ENCODE results near the gene C18orf54. TPM values are rescaled to one million over a fixed set of nuclear protein-coding genes. Genes with fewer than 3 reads are reported as not detected.
A peak's percentile ranks its signal among the peaks of the same experiment; 100 is the strongest.

The C18orf54 gene
- total RNA-seq, 8 experiments from 2014 or later: 0.92 to 6.2 (median 2.9) TPM

GRCh38 chr18:54390838-54391237 is 33.1 kb downstream of the C18orf54 start:
- H3K27ac ChIP-seq: no peak overlapping the region
- H3K4me3 ChIP-seq: no peak overlapping the region
- peaks cover 0 to 4% of the 10 kb centered on the region in 2 donors for H3K4me1 ChIP-seq (replicated peaks in 1 of 2)
- WGBS, 10 experiments: 71 to 95% (median 80%) methylated on average over 1 to 3 of the region's 3 CpGs
- ATAC-seq (replicated peaks in 6 of 8): no peak
- in situ Hi-C loops (cut with MboI; ENCODE audit: low pct_unique_long_range_greater_than_20kb in 2 of 9, low sequenced_read_pairs in 9 of 9, unreplicated experiment in 9 of 9): no loop called here

GRCh38 chr18:54392543-54393023 is 34.9 kb downstream of the C18orf54 start:
- WGBS, 10 experiments: 0 to 100% (median 17%) methylated on average over 1 to 3 of the region's 3 CpGs; no CpG with 5 or more reads in 1 of the 10 experiments
- peaks cover 0 to 4% of the 10 kb centered on the region in 2 donors for H3K4me1 ChIP-seq (replicated peaks in 1 of 2)
- in situ Hi-C loops (cut with MboI; ENCODE audit: low pct_unique_long_range_greater_than_20kb in 2 of 9, low sequenced_read_pairs in 9 of 9, unreplicated experiment in 9 of 9): no loop called here
- ATAC-seq (replicated peaks in 6 of 8): peak; percentile 47 to 91 (median 78)
- H3K4me3 ChIP-seq: no peak overlapping the region
- H3K27ac ChIP-seq: no peak overlapping the region

- WGBS, 10 experiments: 43 to 100% (median 63%) methylated on average over 1 of the region's 1 CpG; no CpG with 5 or more reads in 5 of the 10 experiments
- no peak overlapping the region for H3K27ac ChIP-seq
- in situ Hi-C loops (cut with MboI; ENCODE audit: low pct_unique_long_range_greater_than_20kb in 2 of 9, low sequenced_read_pairs in 9 of 9, unreplicated experiment in 9 of 9): no loop called here
- H3K4me3 ChIP-seq: no peak overlapping the region
- ATAC-seq (replicated peaks in 6 of 8): no peak
- peaks cover 0 to 4% of the 10 kb centered on the region in 2 donors for H3K4me1 ChIP-seq (replicated peaks in 1 of 2)
Measured at GRCh38 chr18:54393648-54394294, 36.1 kb downstream of the C18orf54 start.

- 0 to 100% (median 78%) methylated on average over 1 of the region's 1 CpG; no CpG with 5 or more reads in 1 of the 10 experiments for WGBS, 10 experiments
- Histone ChIP-seq H3K4me1 (replicated peaks in 1 of 2) (peaks cover 0 to 4% of the 10 kb centered on the region in 2 donors), H3K4me3 (no peak overlapping the region), H3K27ac (no peak overlapping the region)
- ATAC-seq (replicated peaks in 6 of 8): no peak
- in situ Hi-C loops (cut with MboI; ENCODE audit: low pct_unique_long_range_greater_than_20kb in 2 of 9, low sequenced_read_pairs in 9 of 9, unreplicated experiment in 9 of 9): no loop called here
Measured at GRCh38 chr18:54396760-54397159, 39.1 kb downstream of the C18orf54 start.

GRCh38 chr18:54405290-54405689 is 47.6 kb downstream of the C18orf54 start:
- Histone ChIP-seq H3K27ac (no peak overlapping the region), H3K4me1 (replicated peaks in 1 of 2) (no peaks in the 10 kb centered on the region), H3K4me3 (no peak overlapping the region)
- in situ Hi-C loops (cut with MboI; ENCODE audit: low pct_unique_long_range_greater_than_20kb in 2 of 9, low sequenced_read_pairs in 9 of 9, unreplicated experiment in 9 of 9): loop anchor here in 1 of 9 experiments (25.0 kb wide), 1 partner anchor 582 kb away; no protein-coding TSS in a partner anchor
- no peak for ATAC-seq (replicated peaks in 6 of 8)

GRCh38 chr18:54411781-54412180 is 54.1 kb downstream of the C18orf54 start:
- no peak for ATAC-seq (replicated peaks in 6 of 8)
- no peak overlapping the region for H3K27ac ChIP-seq
- in situ Hi-C loops (cut with MboI; ENCODE audit: low pct_unique_long_range_greater_than_20kb in 2 of 9, low sequenced_read_pairs in 9 of 9, unreplicated experiment in 9 of 9): loop anchor here in 1 of 9 experiments (25.0 kb wide), 1 partner anchor 576 kb away; no protein-coding TSS in a partner anchor
- 0 to 91% (median 60%) methylated on average over 1 of the region's 1 CpG; no CpG with 5 or more reads in 3 of the 10 experiments for WGBS, 10 experiments
- H3K4me3 ChIP-seq: no peak overlapping the region
- no peaks in the 10 kb centered on the region for H3K4me1 ChIP-seq (replicated peaks in 1 of 2)

- ATAC-seq (replicated peaks in 6 of 8): no peak
- no peak overlapping the region for H3K4me3 ChIP-seq
- no peaks in the 10 kb centered on the region for H3K4me1 ChIP-seq (replicated peaks in 1 of 2)
- in situ Hi-C loops (cut with MboI; ENCODE audit: low pct_unique_long_range_greater_than_20kb in 2 of 9, low sequenced_read_pairs in 9 of 9, unreplicated experiment in 9 of 9): loop anchor here in 1 of 9 experiments (25.0 kb wide), 1 partner anchor 572 kb away; no protein-coding TSS in a partner anchor
- WGBS, 10 experiments: 54 to 100% (median 93%) methylated on average over 1 to 2 of the region's 2 CpGs; no CpG with 5 or more reads in 1 of the 10 experiments
- H3K27ac ChIP-seq: no peak overlapping the region
Measured at GRCh38 chr18:54415086-54415485, 57.4 kb downstream of the C18orf54 start.

GRCh38 chr18:54416436-54416835 is 58.7 kb downstream of the C18orf54 start:
- H3K4me3 ChIP-seq: no peak overlapping the region
- ATAC-seq (replicated peaks in 6 of 8): peak in 2 of 8 experiments; percentile 43 to 73
- H3K27ac ChIP-seq: no peak overlapping the region
- in situ Hi-C loops (cut with MboI; ENCODE audit: low pct_unique_long_range_greater_than_20kb in 2 of 9, low sequenced_read_pairs in 9 of 9, unreplicated experiment in 9 of 9): loop anchor here in 1 of 9 experiments (25.0 kb wide), 1 partner anchor 571 kb away; no protein-coding TSS in a partner anchor
- 49 to 100% (median 83%) methylated on average over 1 to 3 of the region's 3 CpGs for WGBS, 10 experiments
- H3K4me1 ChIP-seq (replicated peaks in 1 of 2): no peaks in the 10 kb centered on the region

- in situ Hi-C loops (cut with MboI; ENCODE audit: low pct_unique_long_range_greater_than_20kb in 2 of 9, low sequenced_read_pairs in 9 of 9, unreplicated experiment in 9 of 9): loop anchor here in 1 of 9 experiments (25.0 kb wide), 1 partner anchor 563 kb away; no protein-coding TSS in a partner anchor
- Histone ChIP-seq H3K27ac (no peak overlapping the region), H3K4me3 (no peak overlapping the region), H3K4me1 (replicated peaks in 1 of 2) (no peaks in the 10 kb centered on the region)
- 0 to 60% (median 43%) methylated on average over 2 of the region's 2 CpGs; no CpG with 5 or more reads in 7 of the 10 experiments for WGBS, 10 experiments
- ATAC-seq (replicated peaks in 6 of 8): no peak
Measured at GRCh38 chr18:54423831-54424230, 66.1 kb downstream of the C18orf54 start.

- H3K4me3 ChIP-seq: no peak overlapping the region
- no peaks in the 10 kb centered on the region for H3K4me1 ChIP-seq (replicated peaks in 1 of 2)
- 0 to 79% (median 10%) methylated on average over 1 to 2 of the region's 2 CpGs; no CpG with 5 or more reads in 6 of the 10 experiments for WGBS, 10 experiments
- ATAC-seq (replicated peaks in 6 of 8): no peak
- H3K27ac ChIP-seq: no peak overlapping the region
- in situ Hi-C loops (cut with MboI; ENCODE audit: low pct_unique_long_range_greater_than_20kb in 2 of 9, low sequenced_read_pairs in 9 of 9, unreplicated experiment in 9 of 9): loop anchor here in 2 of 9 experiments (25.0 kb wide), 2 partner anchors 236 to 561 kb away; no protein-coding TSS in a partner anchor
Measured at GRCh38 chr18:54426085-54426665, 68.5 kb downstream of the C18orf54 start.

Other genes with a start within 250 kb of the C18orf54 start
- 10 to 100 TPM; 11.4 to 37.6 (median 18.3) TPM for gene MBD2, start 133.2 kb upstream of the C18orf54 start, total RNA-seq
- 10 to 100 TPM in 7 of 8 experiments, 1 to 10 TPM in 1; 6.2 to 38.0 (median 27.5) TPM for gene POLI, start 88.4 kb upstream of the C18orf54 start, total RNA-seq
- gene STARD6, start within 50 bp of the C18orf54 start, total RNA-seq: under 1 TPM in 5 of 8 experiments, not detected in 3; 0.05 to 0.82 (median 0.64) TPM
- under 1 TPM in 3 of 8 experiments, not detected in 5; 0.21 to 0.43 (median 0.21) TPM for gene DYNAP, start 233.3 kb downstream of the C18orf54 start, total RNA-seq

Measured in motor neuron (in vitro differentiated cells).